ENCODE data around the gene KRT5. TPM values are rescaled to one million over a fixed set of nuclear protein-coding genes. Genes with fewer than 3 reads are reported as not detected.

KRT5 gene
- total RNA-seq (2022; extraction: Qiagen RNA extraction) = 0.08 to 0.27 TPM (median 0.21 TPM) in 5 replicates

GRCh38 chr12:52519826-52520662 is at the start of gene KRT5:
KRT5 (minus strand) TSS chr12:52520394; CDS start chr12:52520296, 98 bp downstream.

DNA sequence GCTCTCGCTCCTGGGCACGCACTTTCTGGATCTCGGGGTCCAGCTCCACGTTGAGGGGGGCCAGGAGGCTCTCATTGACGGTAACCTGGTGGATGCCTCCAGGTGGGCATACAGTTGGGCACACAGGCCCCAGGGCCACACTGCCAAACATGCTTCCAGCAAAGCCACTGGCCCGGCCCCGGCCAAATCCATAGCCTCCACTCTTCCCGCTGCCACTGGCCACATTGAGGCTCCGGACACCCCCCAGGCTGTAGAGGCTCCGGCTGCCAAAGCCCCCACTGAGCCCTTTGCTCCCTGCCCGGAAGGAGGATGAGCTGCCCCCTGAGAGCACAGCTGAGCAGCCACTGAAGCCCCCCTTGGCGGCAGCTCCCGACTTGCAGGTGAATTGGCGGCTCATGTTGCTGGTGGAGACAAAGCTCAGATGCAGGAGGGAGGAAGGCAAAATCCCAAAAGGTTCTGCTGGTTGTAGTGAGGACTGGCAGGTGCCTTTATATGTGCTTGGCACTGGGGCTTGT is 32.5 kb upstream of the KRT5 start, which contains the start of gene KRT71:
Gene KRT71, minus strand, starts transcription at position 465 of the 515 bp plus-strand sequence. Its CDS starts 68 bp downstream, at position 397.

GRCh38 chr12:52493172-52493571 is 27.0 kb downstream of the KRT5 start, which contains the start of gene KRT6A:
KRT6A (minus strand) TSS chr12:52493257; CDS start chr12:52493188, 69 bp downstream.

DNA sequence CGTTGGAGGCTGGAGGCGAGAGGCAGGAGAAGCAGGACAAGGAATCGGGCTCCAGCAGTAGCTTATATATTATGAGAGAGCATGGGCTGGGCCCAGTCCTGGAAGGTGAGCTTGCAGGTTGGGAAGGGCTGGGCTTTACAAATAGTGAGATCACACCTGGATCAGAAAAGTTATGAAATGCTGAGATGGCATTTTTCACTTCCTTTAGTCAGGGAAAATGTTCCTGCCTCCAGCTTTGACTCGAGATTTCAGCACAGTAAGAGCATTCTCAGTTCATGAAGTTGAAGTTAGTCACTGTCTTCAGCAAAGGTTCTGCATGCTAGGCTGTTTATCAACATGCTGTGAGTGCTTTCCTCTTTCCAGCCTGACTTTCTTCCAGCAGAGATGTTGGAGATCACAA is 46.4 kb downstream of the KRT5 start, which contains the start of gene KRT6C:
Gene KRT6C, minus strand, starts transcription at position 38 of the 400 bp plus-strand sequence. CDS start 68 bp downstream, outside the sequence.

Other genes with a start within 250 kb of the KRT5 start
- gene KRT86, start 245.7 kb downstream of the KRT5 start, total RNA-seq (2022; extraction: Qiagen RNA extraction) = 28.5 to 47.2 TPM (median 42.7 TPM) in 5 replicates
- 3,262 to 4,197 TPM (median 4,015 TPM) in 5 replicates for gene KRT81, start 228.9 kb downstream of the KRT5 start, total RNA-seq (2022; extraction: Qiagen RNA extraction)
- 3.4 to 6.5 TPM (median 5.6 TPM) in 5 replicates for gene KRT83, start 199.0 kb downstream of the KRT5 start, total RNA-seq (2022; extraction: Qiagen RNA extraction)
- 0.02 to 0.06 TPM (median 0.05 TPM) in 3 of 5 replicates, not detected in the others for gene KRT85, start 152.9 kb downstream of the KRT5 start, total RNA-seq (2022; extraction: Qiagen RNA extraction)
- not detected in 5 replicates for gene KRT84, start 134.7 kb downstream of the KRT5 start, total RNA-seq (2022; extraction: Qiagen RNA extraction)
- not detected in 5 replicates for gene KRT82, start 114.1 kb downstream of the KRT5 start, total RNA-seq (2022; extraction: Qiagen RNA extraction)
- 0.13 to 0.21 TPM (median 0.16 TPM) in 5 replicates for gene KRT75, start 86.0 kb downstream of the KRT5 start, total RNA-seq (2022; extraction: Qiagen RNA extraction)
- 0.05 to 0.07 TPM (median 0.06 TPM) in 3 of 5 replicates, not detected in the others for gene KRT6B, start 68.2 kb downstream of the KRT5 start, total RNA-seq (2022; extraction: Qiagen RNA extraction)
- gene KRT6C, start 46.6 kb downstream of the KRT5 start, total RNA-seq (2022; extraction: Qiagen RNA extraction) = not detected in 5 replicates
- 1.4 to 2.9 TPM (median 1.6 TPM) in 5 replicates for gene KRT6A, start 27.1 kb downstream of the KRT5 start, total RNA-seq (2022; extraction: Qiagen RNA extraction)
- gene KRT71, start 32.8 kb upstream of the KRT5 start, total RNA-seq (2022; extraction: Qiagen RNA extraction) = 0.05 TPM in 1 of 5 replicates, not detected in the others
- gene KRT74, start 53.4 kb upstream of the KRT5 start, total RNA-seq (2022; extraction: Qiagen RNA extraction) = not detected in 5 replicates
- 0.05 TPM in 1 of 5 replicates, not detected in the others for gene KRT72, start 81.1 kb upstream of the KRT5 start, total RNA-seq (2022; extraction: Qiagen RNA extraction)
- not detected in 5 replicates for gene KRT73, start 98.2 kb upstream of the KRT5 start, total RNA-seq (2022; extraction: Qiagen RNA extraction)
- gene KRT2, start 131.8 kb upstream of the KRT5 start, total RNA-seq (2022; extraction: Qiagen RNA extraction) = not detected in 5 replicates
- gene KRT1, start 160.0 kb upstream of the KRT5 start, total RNA-seq (2022; extraction: Qiagen RNA extraction) = not detected in 5 replicates
- not detected in 5 replicates for gene KRT77, start 183.1 kb upstream of the KRT5 start, total RNA-seq (2022; extraction: Qiagen RNA extraction)